ENCODE results near the gene ECT2. TPM values are rescaled to one million over a fixed set of nuclear protein-coding genes. Genes with fewer than 3 reads are reported as not detected.
"Not testable (repeated sequence)": the region's sequence is repeated elsewhere in the genome, so short reads cannot be mapped to it uniquely, and the experiment has no call there.

ECT2 gene
- total RNA-seq, 3 donors from 2014 or later (not counting 1 experiment from before 2014, with no cell fraction given): 2.9 to 7.0 (median 4.8) TPM

- H3K4me3 Mint-ChIP-seq: no peak overlapping the region
- Histone ChIP-seq H3K4me1 (ENCODE audit: control insufficient read depth, insufficient read depth, low read length) (peaks cover 10% of the 10 kb centered on the region), H3K27me3 (ENCODE audit: control insufficient read depth, insufficient read depth, low read length) (no peaks in the 10 kb centered on the region), H3K36me3 (ENCODE audit: control insufficient read depth, insufficient read depth, low read length) (no peaks in the 10 kb centered on the region), H3K9me3 (ENCODE audit: control insufficient read depth, insufficient read depth, low read length) (no peaks in the 10 kb centered on the region), H3K27ac (ENCODE audit: low read length) (no peak overlapping the region), H3K4me3 (ENCODE audit: low read length) (no peak overlapping the region)
- intact Hi-C loops (cut with micrococcal nuclease): no loop called here
- H3K4me1 Mint-ChIP-seq: peaks cover 28 to 30% of the 10 kb centered on the region in 2 donors
- no peak for ATAC-seq
- 100% methylated on average over 1 of the region's 3 CpGs for WGBS (ENCODE audit: insufficient coverage)
- H3K27me3 Mint-ChIP-seq (ENCODE audit: low read depth in 2 of 2): no peaks in the 10 kb centered on the region
- no peak for TF ChIP-seq CTCF (IDR thresholded peaks at IDR 0.05)
- H3K36me3 Mint-ChIP-seq: no peaks in the 10 kb centered on the region
- no peak for DNase-seq
- H3K27ac Mint-ChIP-seq: no peak overlapping the region
- no peaks in the 10 kb centered on the region for H3K9me3 Mint-ChIP-seq
These were observed 37.2 kb upstream of the ECT2 start for GRCh38 chr3:172713316-172713715.

- ATAC-seq (no peak), DNase-seq (no peak)
- Mint-ChIP-seq H3K27ac (no peak overlapping the region), H3K4me1 (no peaks in the 10 kb centered on the region), H3K4me3 (no peak overlapping the region), H3K36me3 (no peaks in the 10 kb centered on the region), H3K9me3 (peaks cover 0 to 6% of the 10 kb centered on the region in 2 donors), H3K27me3 (ENCODE audit: low read depth in 2 of 2) (peaks cover 7% of the 10 kb centered on the region in 2 donors)
- no peak for TF ChIP-seq CTCF (IDR thresholded peaks at IDR 0.05)
- Histone ChIP-seq H3K36me3 (ENCODE audit: control insufficient read depth, insufficient read depth, low read length) (no peaks in the 10 kb centered on the region), H3K9me3 (ENCODE audit: control insufficient read depth, insufficient read depth, low read length) (no peaks in the 10 kb centered on the region), H3K4me1 (ENCODE audit: control insufficient read depth, insufficient read depth, low read length) (peaks cover 1% of the 10 kb centered on the region), H3K4me3 (ENCODE audit: low read length) (no peak overlapping the region), H3K27me3 (ENCODE audit: control insufficient read depth, insufficient read depth, low read length) (no peaks in the 10 kb centered on the region), H3K27ac (ENCODE audit: low read length) (no peak overlapping the region)
- WGBS (ENCODE audit: insufficient coverage): 15% methylated on average over 5 of the region's 5 CpGs
- intact Hi-C loops (cut with micrococcal nuclease): no loop called here
These were observed 34.0 kb upstream of the ECT2 start for GRCh38 chr3:172716476-172716875.

GRCh38 chr3:172717493-172718088, 32.9 kb upstream of the ECT2 start:
- H3K4me3 ChIP-seq (ENCODE audit: low read length): no peak overlapping the region
- Mint-ChIP-seq H3K9me3 (peaks cover 0 to 6% of the 10 kb centered on the region in 2 donors), H3K27me3 (ENCODE audit: low read depth in 2 of 2) (peaks cover 7% of the 10 kb centered on the region in 2 donors), H3K4me3 (no peak overlapping the region), H3K27ac (no peak overlapping the region), H3K36me3 (no peaks in the 10 kb centered on the region), H3K4me1 (no peaks in the 10 kb centered on the region)
- ATAC-seq (peak in 1 of 3 donors; percentile 46), DNase-seq (peak in 1 of 2 donors; percentile 39)
- no peaks in the 10 kb centered on the region for H3K27me3 ChIP-seq (ENCODE audit: control insufficient read depth, insufficient read depth, low read length)
- TF ChIP-seq CTCF (IDR thresholded peaks at IDR 0.05): no peak
- 88% methylated on average over 2 of the region's 4 CpGs for WGBS (ENCODE audit: insufficient coverage)
- H3K36me3 ChIP-seq (ENCODE audit: control insufficient read depth, insufficient read depth, low read length): no peaks in the 10 kb centered on the region
- H3K27ac ChIP-seq (ENCODE audit: low read length): no peak overlapping the region
- intact Hi-C loops (cut with micrococcal nuclease): no loop called here
- H3K4me1 ChIP-seq (ENCODE audit: control insufficient read depth, insufficient read depth, low read length): no peaks in the 10 kb centered on the region
- no peaks in the 10 kb centered on the region for H3K9me3 ChIP-seq (ENCODE audit: control insufficient read depth, insufficient read depth, low read length)

GRCh38 chr3:172722536-172723040, 27.9 kb upstream of the ECT2 start:
- H3K4me3 ChIP-seq (ENCODE audit: low read length); H3K27ac ChIP-seq (ENCODE audit: low read length); ATAC-seq; H3K4me1 Mint-ChIP-seq; H3K4me3 Mint-ChIP-seq; H3K9me3 Mint-ChIP-seq; H3K27ac Mint-ChIP-seq; H3K4me1 ChIP-seq (ENCODE audit: control insufficient read depth, insufficient read depth, low read length); H3K36me3 Mint-ChIP-seq; H3K9me3 ChIP-seq (ENCODE audit: control insufficient read depth, insufficient read depth, low read length); H3K36me3 ChIP-seq (ENCODE audit: control insufficient read depth, insufficient read depth, low read length); intact Hi-C loops (cut with micrococcal nuclease); H3K27me3 ChIP-seq (ENCODE audit: control insufficient read depth, insufficient read depth, low read length); DNase-seq: not testable (repeated sequence)
- H3K27me3 Mint-ChIP-seq (ENCODE audit: low read depth in 2 of 2): peaks cover 11 to 14% of the 10 kb centered on the region in 2 donors
- 85% methylated on average over 8 of the region's 8 CpGs for WGBS (ENCODE audit: insufficient coverage)
